Uterus (tissue), 4 donors: ENCODE measurements around the gene TOM1. TPM values are rescaled to one million over a fixed set of nuclear protein-coding genes. Genes with fewer than 3 reads are reported as not detected.

Experiments
- DNase-seq, 2 donors: peaks; one replicate each; pipeline ENCODE4 v3.0.0-alpha.2; 2019 to 2020
- H3K27ac ChIP-seq, 2 donors: fragments of 200-600 bp; sonication (generic); 1 replicate in 1 of 2; 2 replicates in 1 of 2; pipeline ENCODE4 v1.5.1; 2016 to 2018
- H3K27me3 ChIP-seq, 2 donors: fragments of 200-600 bp; sonication (generic); one replicate each; pipeline ENCODE4 v1.5.1; 2018 to 2019; ENCODE audit warnings: control low read depth in 1 of 2
- H3K36me3 ChIP-seq, 2 donors: fragments of 200-600 bp; sonication (generic); one replicate each; pipeline ENCODE4 v1.5.1; 2019; ENCODE audit warnings: control low read depth in 1 of 2
- H3K4me1 ChIP-seq, 2 donors: fragments of 200-600 bp; sonication (generic); one replicate each; pipeline ENCODE4 v1.5.1; 2018 to 2019; ENCODE audit warnings: control low read depth in 1 of 2
- H3K4me3 ChIP-seq, 2 donors: fragments of 200-600 bp; sonication (generic); 1 replicate in 1 of 2; 2 replicates in 1 of 2; pipeline ENCODE4 v1.5.1; 2018 to 2019; ENCODE audit warnings: mild to moderate bottlenecking in 1 of 2
- H3K9me3 ChIP-seq, 2 donors: fragments of 200-600 bp; sonication (generic); one replicate each; pipeline ENCODE4 v1.5.1; 2019; ENCODE audit warnings: control low read depth in 1 of 2
- CTCF ChIP-seq, 4 experiments: fragments of 200-600 bp in 2 of 4; fragments of 450-650 bp in 2 of 4; sonication (generic) in 2 of 4; IDR thresholded peaks; one replicate each; pipeline ENCODE4 v1.5.1; 2016 to 2019; ENCODE audit warnings: antibody characterized with exemption in 4 of 4, mild to moderate bottlenecking in 2 of 4, moderate library complexity in 1 of 4
- POLR2A ChIP-seq, 2 donors: fragments of 450-650 bp; IDR thresholded peaks; one replicate each; pipeline ENCODE4 v1.6.1; 2016; ENCODE audit warnings: antibody characterized with exemption in 2 of 2, mild to moderate bottlenecking in 1 of 2, moderate library complexity in 1 of 2
- intact Hi-C: fragments of 100-400 bp; cut with DNase I; formaldehyde crosslinking; loops from one replicate; pipeline ENCODE4 v1.15.1; 2023; ENCODE audit warnings: low total_unique reads
- total RNA-seq, 4 donors: library from RNA; depleted of rRNA in 3 of 4; stranded (reverse); fragments of >200 nt in 3 of 4; gene quantifications; one replicate each; pipeline versions ENCODE4 v1.1.0 to v1.2.4, GENCODE V29; 2014 to 2023
- donor health status: DM: yes; HTN: yes; CAD: no.

TOM1 gene
- total RNA-seq, 4 donors from 2014 or later = 21.3 to 66.7 (median 52.5) TPM

- H3K4me3 ChIP-seq = no peak overlapping the region
- H3K27me3 ChIP-seq = no peaks in the 10 kb centered on the region
- DNase-seq = no peak
- H3K4me1 ChIP-seq = peaks cover 0 to 4% of the 10 kb centered on the region in 2 donors
- no peaks in the 10 kb centered on the region for H3K9me3 ChIP-seq
- H3K27ac ChIP-seq = no peak overlapping the region
- intact Hi-C loops = no loop called here
- no peak for TF ChIP-seq CTCF (IDR thresholded peaks at IDR 0.05)
- TF ChIP-seq POLR2A (IDR thresholded peaks at IDR 0.05) = no peak
- no peaks in the 10 kb centered on the region for H3K36me3 ChIP-seq
These were observed 28.8 kb downstream of the TOM1 start for GRCh38 chr22:35328472-35328885.

- no peak for TF ChIP-seq CTCF (IDR thresholded peaks at IDR 0.05)
- no peak for TF ChIP-seq POLR2A (IDR thresholded peaks at IDR 0.05)
- peaks cover 0 to 4% of the 10 kb centered on the region in 2 donors for H3K4me1 ChIP-seq
- H3K27ac ChIP-seq = peak overlapping the region; percentile 73 to 82
- no peak for DNase-seq
- H3K27me3 ChIP-seq = no peaks in the 10 kb centered on the region
- H3K4me3 ChIP-seq = no peak overlapping the region
- no peaks in the 10 kb centered on the region for H3K36me3 ChIP-seq
- intact Hi-C loops = no loop called here
- no peaks in the 10 kb centered on the region for H3K9me3 ChIP-seq
These were observed 29.6 kb downstream of the TOM1 start for GRCh38 chr22:35329114-35329847.

- Histone ChIP-seq H3K36me3 (no peaks in the 10 kb centered on the region), H3K27ac (peak overlapping the region; percentile 73 to 82), H3K27me3 (no peaks in the 10 kb centered on the region), H3K9me3 (no peaks in the 10 kb centered on the region), H3K4me3 (no peak overlapping the region), H3K4me1 (peaks cover 0 to 4% of the 10 kb centered on the region in 2 donors)
- TF ChIP-seq POLR2A (IDR thresholded peaks at IDR 0.05) (no peak), CTCF (IDR thresholded peaks at IDR 0.05) (no peak)
- intact Hi-C loops = no loop called here
- DNase-seq = peak; percentile 89 to 95
These were observed 30.7 kb downstream of the TOM1 start for GRCh38 chr22:35330258-35330861.

GRCh38 chr22:35332278-35332677 lies 32.6 kb downstream of the TOM1 start:
- no peak overlapping the region for H3K4me3 ChIP-seq
- intact Hi-C loops = no loop called here
- no peaks in the 10 kb centered on the region for H3K9me3 ChIP-seq
- H3K36me3 ChIP-seq = no peaks in the 10 kb centered on the region
- peaks cover 0 to 4% of the 10 kb centered on the region in 2 donors for H3K4me1 ChIP-seq
- no peak overlapping the region for H3K27ac ChIP-seq
- no peak for DNase-seq
- H3K27me3 ChIP-seq = no peaks in the 10 kb centered on the region
- TF ChIP-seq CTCF (IDR thresholded peaks at IDR 0.05) (no peak), POLR2A (IDR thresholded peaks at IDR 0.05) (no peak)

GRCh38 chr22:35333220-35333619 lies 33.5 kb downstream of the TOM1 start:
- Histone ChIP-seq H3K4me3 (no peak overlapping the region), H3K4me1 (peaks cover 0 to 4% of the 10 kb centered on the region in 2 donors), H3K36me3 (no peaks in the 10 kb centered on the region), H3K9me3 (no peaks in the 10 kb centered on the region), H3K27me3 (no peaks in the 10 kb centered on the region), H3K27ac (no peak overlapping the region)
- no peak for DNase-seq
- TF ChIP-seq CTCF (IDR thresholded peaks at IDR 0.05) = no peak
- TF ChIP-seq POLR2A (IDR thresholded peaks at IDR 0.05) = no peak
- intact Hi-C loops = no loop called here
